Esophagus muscularis mucosa (tissue), 4 donors: ENCODE measurements around the gene STOML1. TPM values are rescaled to one million over a fixed set of nuclear protein-coding genes. Genes with fewer than 3 reads are reported as not detected.

ENCODE experiments used
- DNase-seq: peaks from one replicate; pipeline ENCODE4 v3.0.0-alpha.2; 2017; ENCODE audit errors: extremely low spot score
- H3K27ac ChIP-seq, 4 donors: fragments of 200-600 bp; sonication (generic); replicated peaks in 1 of 4; 1 replicate in 3 of 4; 2 replicates in 1 of 4; pipeline ENCODE4 v1.5.1; 2016 to 2019; ENCODE audit warnings: mild to moderate bottlenecking in 1 of 4
- H3K27me3 ChIP-seq, 4 donors: fragments of 200-600 bp; sonication (generic); one replicate each; pipeline versions ENCODE4 v1.5.1 to v1.6.0; 2016 to 2019
- H3K36me3 ChIP-seq, 4 donors: fragments of 200-600 bp; sonication (generic); one replicate each; pipeline ENCODE4 v1.5.1; 2016 to 2019
- H3K4me1 ChIP-seq, 4 donors: fragments of 200-600 bp; sonication (generic); one replicate each; pipeline ENCODE4 v1.5.1; 2016 to 2019
- H3K4me3 ChIP-seq, 4 donors: fragments of 200-600 bp; sonication (generic); 1 replicate in 2 of 4; 2 replicates in 2 of 4; pipeline ENCODE4 v1.5.1; 2016 to 2019; ENCODE audit warnings: mild to moderate bottlenecking in 4 of 4, moderate library complexity in 1 of 4
- H3K9me3 ChIP-seq, 4 donors: fragments of 200-600 bp; sonication (generic); 1 replicate in 3 of 4; 2 replicates in 1 of 4; pipeline ENCODE4 v1.5.1; 2016 to 2019
- CTCF ChIP-seq, 3 experiments: fragments of 200-600 bp in 2 of 3; fragments of 450-650 bp in 1 of 3; sonication (generic) in 2 of 3; IDR thresholded peaks; one replicate each; pipeline ENCODE4 v1.5.1; 2017 to 2019; ENCODE audit warnings: antibody characterized with exemption in 3 of 3, mild to moderate bottlenecking in 2 of 3, moderate library complexity in 1 of 3
- EP300 ChIP-seq: sonication (generic); formaldehyde crosslinking; IDR thresholded peaks from one replicate; pipeline ENCODE4 v1.6.1; 2017; ENCODE audit warnings: antibody characterized with exemption
- POLR2A ChIP-seq: fragments of 450-650 bp; IDR thresholded peaks from one replicate; pipeline ENCODE4 v1.6.1; 2017; ENCODE audit warnings: antibody characterized with exemption, moderate library complexity, mild to moderate bottlenecking, low read depth
- POLR2AphosphoS5 ChIP-seq, 2 donors: sonication (generic); formaldehyde crosslinking; IDR thresholded peaks; one replicate each; pipeline ENCODE4 v1.6.1; 2017; ENCODE audit warnings: antibody characterized with exemption in 2 of 2
- WGBS: methylation state at CpG from one replicate; pipeline ENCODE4 v1.1.5; 2018; 5-methylcytosine and 5-hydroxymethylcytosine counted together
- intact Hi-C: fragments of 100-400 bp; cut with DNase I; formaldehyde crosslinking; loops from one replicate; pipeline ENCODE4 v1.15.1; 2023
- total RNA-seq, 4 donors: library from RNA; depleted of rRNA; stranded (reverse); fragments of >200 nt; gene quantifications; one replicate each; pipeline versions ENCODE4 v1.1.0 to v1.2.1, GENCODE V29; 2016

Gene STOML1
- total RNA-seq, 4 donors from 2014 or later = 7.9 to 25.4 (median 14.9) TPM

DNA sequence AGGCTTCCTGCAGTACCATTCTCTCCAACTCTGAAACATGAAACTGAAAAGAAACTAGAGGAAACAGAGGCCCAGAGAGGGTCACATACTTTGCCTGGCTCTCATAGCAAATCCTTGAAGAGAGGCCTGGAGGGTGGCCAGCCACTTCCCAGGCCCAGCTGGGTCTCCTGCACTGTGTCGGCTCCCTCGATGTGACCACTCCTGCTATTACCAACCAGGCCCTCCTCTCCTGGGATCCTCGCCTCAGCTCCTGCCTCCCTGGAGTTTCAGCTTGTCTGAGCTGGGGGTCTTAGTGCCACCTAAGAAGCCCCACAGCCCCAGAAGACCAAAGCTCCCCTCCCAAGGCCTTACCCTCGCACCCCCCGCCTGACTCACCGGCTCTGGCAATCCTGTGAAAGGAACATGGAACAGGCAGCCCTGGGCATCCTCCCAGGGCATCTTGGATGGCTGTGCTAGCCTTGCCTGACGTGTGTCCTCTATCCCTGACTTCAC lies 61.3 kb downstream of the STOML1 start:
- DNase-seq = no peak
- H3K27ac ChIP-seq = peak overlapping the region; percentile 21 to 68 (median 26)
- no peak overlapping the region for H3K4me3 ChIP-seq
- H3K4me1 ChIP-seq = peaks cover 31 to 91% (median 73%) of the 10 kb centered on the region in 4 donors
- H3K9me3 ChIP-seq = no peaks in the 10 kb centered on the region
- peaks cover 0 to 33% (median 0%) of the 10 kb centered on the region in 4 donors for H3K27me3 ChIP-seq
- intact Hi-C loops = no loop called here
- WGBS = 74% methylated on average over 6 of the region's 7 CpGs
- H3K36me3 ChIP-seq = peaks cover 0 to 20% (median 3%) of the 10 kb centered on the region in 4 donors
- TF ChIP-seq CTCF (IDR thresholded peaks at IDR 0.05) = no peak
- no peak for TF ChIP-seq POLR2AphosphoS5 (IDR thresholded peaks at IDR 0.05)
- TF ChIP-seq EP300 = no peak

DNA sequence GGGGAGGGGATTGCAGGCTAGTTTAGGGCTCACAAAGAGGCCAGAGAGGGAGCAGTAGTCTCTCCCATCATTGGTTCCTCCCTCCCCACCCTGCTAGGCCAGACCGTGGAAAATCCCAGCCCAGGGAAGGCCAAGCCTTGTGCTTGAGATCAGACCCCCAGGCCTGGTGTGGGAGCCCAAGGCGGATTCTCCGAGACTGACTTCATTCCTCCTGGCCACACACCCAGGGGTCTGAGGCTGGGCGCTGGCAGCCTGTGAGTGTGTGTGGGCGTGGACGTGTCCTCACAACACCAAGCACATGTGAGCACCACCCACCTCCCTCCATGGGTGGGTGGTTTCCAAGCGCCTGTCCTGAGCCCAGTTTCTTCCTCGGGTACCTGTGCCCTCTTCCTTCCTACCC lies 61.7 kb downstream of the STOML1 start:
- Histone ChIP-seq H3K4me3 (no peak overlapping the region), H3K36me3 (peaks cover 0 to 20% (median 3%) of the 10 kb centered on the region in 4 donors), H3K27ac (peak overlapping the region; percentile 21 to 68 (median 26)), H3K27me3 (peaks cover 0 to 33% (median 0%) of the 10 kb centered on the region in 4 donors), H3K4me1 (peaks cover 36 to 91% (median 73%) of the 10 kb centered on the region in 4 donors), H3K9me3 (no peaks in the 10 kb centered on the region)
- TF ChIP-seq EP300 = no peak
- TF ChIP-seq POLR2AphosphoS5 (IDR thresholded peaks at IDR 0.05) = no peak
- no peak for TF ChIP-seq CTCF (IDR thresholded peaks at IDR 0.05)
- TF ChIP-seq POLR2A = no peak
- intact Hi-C loops = no loop called here
- no peak for DNase-seq
- WGBS = 86% methylated on average over 1 of the region's 8 CpGs

GRCh38 chr15:73928971-73929627 lies 63.0 kb downstream of the STOML1 start:
- Histone ChIP-seq H3K9me3 (no peaks in the 10 kb centered on the region), H3K27ac (peak overlapping the region in 1 of 4 donors; percentile 18), H3K4me1 (peaks cover 46 to 91% (median 79%) of the 10 kb centered on the region in 4 donors), H3K27me3 (peaks cover 0 to 33% (median 0%) of the 10 kb centered on the region in 4 donors), H3K36me3 (peaks cover 0 to 17% (median 3%) of the 10 kb centered on the region in 4 donors), H3K4me3 (no peak overlapping the region)
- WGBS = 63% methylated on average over 5 of the region's 5 CpGs
- TF ChIP-seq CTCF (IDR thresholded peaks at IDR 0.05) (no peak), POLR2AphosphoS5 (IDR thresholded peaks at IDR 0.05) (no peak), POLR2A (no peak), EP300 (no peak)
- no peak for DNase-seq
- intact Hi-C loops = no loop called here

Other genes with a start within 250 kb of the STOML1 start
- gene INSYN1, start 238.9 kb downstream of the STOML1 start, total RNA-seq = 10 to 100 TPM; 12.5 to 27.4 (median 23.8) TPM
- gene TBC1D21, start 118.7 kb downstream of the STOML1 start, total RNA-seq = not detected
- gene LOXL1, start 65.8 kb downstream of the STOML1 start, total RNA-seq = 10 to 100 TPM; 19.7 to 84.3 (median 39.1) TPM
- 10 to 100 TPM; 48.0 to 61.6 (median 57.2) TPM for gene PML, start 2.4 kb upstream of the STOML1 start, total RNA-seq
- gene GOLGA6A, start 90.3 kb upstream of the STOML1 start, total RNA-seq = 1 to 10 TPM in 1 of 4 donors, not detected in 3; 1.2 TPM
- 1 to 10 TPM in 3 of 4 donors, under 1 TPM in 1; 0.83 to 4.9 (median 1.2) TPM for gene ISLR2, start 138.3 kb upstream of the STOML1 start, total RNA-seq
- 100 to 1,000 TPM in 2 of 4 donors, 10 to 100 TPM in 2; 57.7 to 204 (median 112) TPM for gene ISLR, start 181.4 kb upstream of the STOML1 start, total RNA-seq
- gene STRA6, start 210.5 kb upstream of the STOML1 start, total RNA-seq = under 1 TPM; 0.13 to 0.83 (median 0.47) TPM
- not detected for gene CCDC33, start 244.0 kb upstream of the STOML1 start, total RNA-seq